CD4-positive, alpha-beta T cell (primary cell): ENCODE data around the gene RMRP. TPM values are rescaled to one million over a fixed set of nuclear protein-coding genes. Genes with fewer than 3 reads are reported as not detected.
A peak's percentile ranks its signal among the peaks of the same experiment; 100 is the strongest.

Experiments
- ATAC-seq: fragments of 200-7000 bp; cut with Tn5 transposase; one replicate; pipeline ENCODE4 v1.10.0; 2022; ENCODE audit warnings: mild to moderate bottlenecking; ENCODE audit not compliant: poor library complexity
- CTCF ChIA-PET: fragments of 350-600 bp; sonication (Branson Sonifier 250); formaldehyde crosslinking; loops from one replicate; lab custom pipeline; 2021; ENCODE audit warnings: antibody characterized with exemption, inconsistent platforms; lab: Charles Lee
- POLR2A ChIA-PET: fragments of 350-600 bp; sonication (Branson Sonifier 250); formaldehyde crosslinking; loops from one replicate; lab custom pipeline; 2021; ENCODE audit warnings: antibody characterized with exemption, inconsistent platforms; lab: Charles Lee
- DNase-seq, 14 experiments: peaks; one replicate each; pipeline ENCODE4 v3.0.0-alpha.2; 2013 to 2020; ENCODE audit warnings: mixed read lengths in 2 of 14
- H3K27ac ChIP-seq, 2 donors: one replicate each; pipeline versions ENCODE4 v1.5.1 to v1.7.0; 2013; ENCODE audit warnings: low read length in 2 of 2, low read depth in 1 of 2, mild to moderate bottlenecking in 1 of 2
- H3K27me3 ChIP-seq, 2 experiments: 1 replicate in 1 of 2; 2 replicates in 1 of 2; pipeline versions ENCODE4 v1.6.1 to v1.7.0; 2013; ENCODE audit warnings: low read length in 2 of 2, control low read depth in 1 of 2, mild to moderate bottlenecking in 1 of 2, moderate library complexity in 1 of 2; ENCODE audit not compliant: insufficient read depth in 2 of 2, control insufficient read depth in 1 of 2
- H3K36me3 ChIP-seq: one replicate; pipeline ENCODE4 v1.6.1; 2013; ENCODE audit warnings: low read length, control low read depth; ENCODE audit not compliant: insufficient read depth
- H3K4me1 ChIP-seq: one replicate; pipeline ENCODE4 v1.6.1; 2013; ENCODE audit warnings: low read length, control low read depth; ENCODE audit not compliant: insufficient read depth
- H3K4me3 ChIP-seq: one replicate; pipeline ENCODE4 v1.5.1; 2013; ENCODE audit warnings: mild to moderate bottlenecking, low read length, moderate library complexity
- H3K9me3 ChIP-seq, 2 experiments: 1 replicate in 1 of 2; 2 replicates in 1 of 2; pipeline versions ENCODE4 v1.6.1 to v1.7.0; 2013; ENCODE audit warnings: low read length in 2 of 2, mild to moderate bottlenecking in 2 of 2, control low read depth in 1 of 2, moderate library complexity in 1 of 2; ENCODE audit not compliant: control insufficient read depth in 1 of 2, insufficient read depth in 1 of 2
- H3K27ac Mint-ChIP-seq: one replicate; pipeline ENCODE4 v1.8.0; 2020; ENCODE audit warnings: mixed read lengths
- H3K27me3 Mint-ChIP-seq: one replicate; pipeline ENCODE4 v1.8.0; 2021; ENCODE audit warnings: mixed read lengths
- H3K36me3 Mint-ChIP-seq: one replicate; pipeline ENCODE4 v1.8.0; 2021; ENCODE audit warnings: low read depth, mixed read lengths
- H3K4me1 Mint-ChIP-seq: one replicate; pipeline ENCODE4 v1.8.0; 2021; ENCODE audit warnings: low read depth, mixed read lengths
- H3K4me3 Mint-ChIP-seq: one replicate; pipeline ENCODE4 v1.8.0; 2020; ENCODE audit warnings: mild to moderate bottlenecking, mixed read lengths
- H3K9me3 Mint-ChIP-seq: one replicate; pipeline ENCODE4 v1.8.0; 2020; ENCODE audit warnings: mixed read lengths
- CTCF ChIP-seq: fragments of 200-600 bp; IDR thresholded peaks from one replicate; pipeline ENCODE4 v1.8.0; 2022; ENCODE audit warnings: antibody characterized with exemption, mild to moderate bottlenecking
- intact Hi-C, 2 experiments: fragments of 100-400 bp; cut with DNase I in 1 of 2; cut with micrococcal nuclease in 1 of 2; formaldehyde crosslinking; loops; one replicate each; pipeline versions ENCODE4 v1.15.1 to v1.9.0; 2023 to 2025; cut with DNase I, micrococcal nuclease
- total RNA-seq, 174 experiments: library from RNA in 2 of 174; stranded (reverse) in 2 of 174; gene quantifications; one replicate each; pipeline ENCODE4 v1.2.3 and lab custom pipeline; 2021 to 2026

RMRP gene
- total RNA-seq, 2 experiments from 2014 or later = 14,857 to 24,615 TPM

GRCh38 chr9:35690614-35691333 is 33.0 kb upstream of the RMRP start:
- TF ChIP-seq CTCF = no peak
- intact Hi-C loops = no loop called here
- Histone ChIP-seq H3K27me3 (no peaks in the 10 kb centered on the region), H3K4me1 (peaks cover 26% of the 10 kb centered on the region), H3K4me3 (peak overlapping the region; percentile 88), H3K36me3 (no peaks in the 10 kb centered on the region), H3K27ac (peak overlapping the region; percentile 40 to 55), H3K9me3 (no peaks in the 10 kb centered on the region)
- peaks cover 28% of the 10 kb centered on the region for H3K4me1 Mint-ChIP-seq
- CTCF ChIA-PET = interaction anchor here (1.2 to 1.8 kb wide), 3 partner anchors 23 to 74 kb away, joined by 3 to 5 read pairs (median 3); no protein-coding TSS in a partner anchor
- POLR2A ChIA-PET = interaction anchor here (0.7 to 2.3 kb wide), 12 partner anchors 13 to 71 kb away, joined by 3 to 10 read pairs (median 4); partner anchors contain the start of genes ARHGEF39, CCDC107, CREB3 and RMRP
- H3K36me3 Mint-ChIP-seq = no peaks in the 10 kb centered on the region
- no peaks in the 10 kb centered on the region for H3K27me3 Mint-ChIP-seq
- ATAC-seq = peak; percentile 63
- peak overlapping the region; percentile 92 for H3K4me3 Mint-ChIP-seq
- DNase-seq = peak in 8 of 14 experiments; percentile 12 to 57 (median 38)
- peak overlapping the region; percentile 73 for H3K27ac Mint-ChIP-seq
- no peaks in the 10 kb centered on the region for H3K9me3 Mint-ChIP-seq

- no peak overlapping the region for H3K27ac Mint-ChIP-seq
- Histone ChIP-seq H3K9me3 (no peaks in the 10 kb centered on the region), H3K4me3 (peak overlapping the region; percentile 88), H3K4me1 (peaks cover 26% of the 10 kb centered on the region), H3K27ac (no peak overlapping the region), H3K27me3 (no peaks in the 10 kb centered on the region), H3K36me3 (no peaks in the 10 kb centered on the region)
- POLR2A ChIA-PET = interaction anchor here (0.8 to 2.3 kb wide), 10 partner anchors 25 to 58 kb away, joined by 3 to 10 read pairs (median 6); partner anchors contain the start of genes ARHGEF39, CCDC107, CREB3 and RMRP
- CTCF ChIA-PET = interaction anchor here (1.2 to 1.8 kb wide), 3 partner anchors 24 to 73 kb away, joined by 3 to 5 read pairs (median 3); no protein-coding TSS in a partner anchor
- peak overlapping the region; percentile 82 for H3K4me3 Mint-ChIP-seq
- peaks cover 28% of the 10 kb centered on the region for H3K4me1 Mint-ChIP-seq
- no peaks in the 10 kb centered on the region for H3K36me3 Mint-ChIP-seq
- no peak for ATAC-seq
- H3K27me3 Mint-ChIP-seq = no peaks in the 10 kb centered on the region
- intact Hi-C loops = no loop called here
- DNase-seq = no peak
- no peaks in the 10 kb centered on the region for H3K9me3 Mint-ChIP-seq
- no peak for TF ChIP-seq CTCF
Observed at GRCh38 chr9:35690294-35690613, 32.4 kb upstream of the RMRP start.

GRCh38 chr9:35689542-35690293 is 31.9 kb upstream of the RMRP start, which contains the start of gene TPM2:
Gene TPM2 (minus strand): TSS chr9:35689925. CDS start chr9:35689817, 108 bp downstream.
- peaks cover 28% of the 10 kb centered on the region for H3K4me1 Mint-ChIP-seq
- ATAC-seq (peak; percentile 10), DNase-seq (peak in 1 of 14 experiments; percentile 26)
- ChIA-PET CTCF (interaction anchor here (1.8 kb wide), 1 partner anchor 42 kb away, joined by 5 read pairs; no protein-coding TSS in a partner anchor), POLR2A (interaction anchor here (1.3 to 2.3 kb wide), 6 partner anchors 25 to 59 kb away, joined by 3 to 10 read pairs (median 7); partner anchors contain the start of gene ARHGEF39)
- peak within 1 kb of the TSS; percentile 88 for H3K4me3 ChIP-seq
- peak within 1 kb of the TSS; percentile 73 for H3K27ac Mint-ChIP-seq
- no peaks in the 10 kb centered on the region for H3K9me3 Mint-ChIP-seq
- intact Hi-C loops = no loop called here
- H3K36me3 Mint-ChIP-seq = no peaks in the 10 kb centered on the region
- H3K27me3 ChIP-seq = no peaks in the 10 kb centered on the region
- H3K36me3 ChIP-seq = no peaks in the 10 kb centered on the region
- no peaks in the 10 kb centered on the region for H3K27me3 Mint-ChIP-seq
- H3K27ac ChIP-seq = peak within 1 kb of the TSS; percentile 40 to 55
- TF ChIP-seq CTCF = no peak
- H3K4me1 ChIP-seq = peaks cover 26% of the 10 kb centered on the region
- no peaks in the 10 kb centered on the region for H3K9me3 ChIP-seq
- H3K4me3 Mint-ChIP-seq = peak within 1 kb of the TSS; percentile 92
